Lower leg skin (tissue), 4 donors: ENCODE results near the gene AGPAT1. TPM values are rescaled to one million over a fixed set of nuclear protein-coding genes. Genes with fewer than 3 reads are reported as not detected.
A peak's percentile ranks its signal among the peaks of the same experiment; 100 is the strongest.

Experiments
- DNase-seq, 2 donors: peaks; one replicate each; pipeline ENCODE4 v3.0.0-alpha.2; 2019; ENCODE audit warnings: low spot score in 2 of 2
- H3K4me3 ChIP-seq: fragments of 200-600 bp; sonication (generic); 2 replicates; pipeline ENCODE4 v1.5.1; 2017; ENCODE audit warnings: mild to moderate bottlenecking, low read depth; ENCODE audit not compliant: poor library complexity, severe bottlenecking
- CTCF ChIP-seq, 3 donors: fragments of 450-650 bp; IDR thresholded peaks; one replicate each; pipeline ENCODE4 v1.5.1; 2016; ENCODE audit warnings: antibody characterized with exemption in 3 of 3, mild to moderate bottlenecking in 3 of 3, moderate library complexity in 2 of 3
- POLR2A ChIP-seq, 2 donors: fragments of 450-650 bp; IDR thresholded peaks; one replicate each; pipeline ENCODE4 v1.6.1; 2016 to 2017; ENCODE audit warnings: antibody characterized with exemption in 2 of 2, mild to moderate bottlenecking in 1 of 2, moderate library complexity in 1 of 2
- WGBS, 2 donors: methylation state at CpG; one replicate each; pipeline ENCODE4 v1.1.5; 2018; 5-methylcytosine and 5-hydroxymethylcytosine counted together
- intact Hi-C: fragments of 100-400 bp; cut with DNase I; formaldehyde crosslinking; loops from one replicate; pipeline ENCODE4 v1.15.0; 2023; ENCODE audit warnings: low total_unique reads
- total RNA-seq, 4 donors: library from RNA; depleted of rRNA; stranded (reverse); fragments of >200 nt; gene quantifications; one replicate each; pipeline ENCODE4 v1.1.0, GENCODE V29; 2016

The AGPAT1 gene
- 10 to 100 TPM; 18.8 to 53.2 (median 28.0) TPM for total RNA-seq

GRCh38 chr6:32175711-32176475 lies at the start of gene AGPAT1:
Gene AGPAT1 (minus strand): TSS chr6:32176084. CDS start chr6:32171496, 4,588 bp downstream.
- TF ChIP-seq POLR2A (IDR thresholded peaks at IDR 0.05) (peak in 1 of 2 donors; percentile 39), CTCF (IDR thresholded peaks at IDR 0.05) (no peak)
- H3K4me3 ChIP-seq, result peak within 1 kb of the TSS; percentile 77
- 0 to 1% methylated on average over 24 to 27 of the region's 27 CpGs for WGBS, 2 donors
- intact Hi-C loops, result no loop called here
- DNase-seq, result peak; percentile 96 to 99

GRCh38 chr6:32224696-32225095 lies 48.8 kb upstream of the AGPAT1 start:
- WGBS, 2 donors, result 78 to 83% methylated on average over 2 of the region's 2 CpGs
- no peak overlapping the region for H3K4me3 ChIP-seq
- TF ChIP-seq POLR2A (IDR thresholded peaks at IDR 0.05) (no peak), CTCF (IDR thresholded peaks at IDR 0.05) (no peak)
- intact Hi-C loops, result no loop called here
- no peak for DNase-seq

- no peak for TF ChIP-seq CTCF (IDR thresholded peaks at IDR 0.05)
- no peak for TF ChIP-seq POLR2A (IDR thresholded peaks at IDR 0.05)
- H3K4me3 ChIP-seq, result no peak within 1 kb of the TSS
- WGBS, 2 donors, result 40 to 50% methylated on average over 20 of the region's 20 CpGs
- DNase-seq, result no peak
- intact Hi-C loops, result no loop called here
Measured at GRCh38 chr6:32223258-32224235, 47.7 kb upstream of the AGPAT1 start, which contains the start of gene NOTCH4. Gene NOTCH4 (minus strand): TSS chr6:32224067. CDS start chr6:32223928, 139 bp downstream.

- no peak overlapping the region for H3K4me3 ChIP-seq
- DNase-seq, result peak in 1 of 2 donors; percentile 34
- WGBS, 2 donors, result 43 to 58% methylated on average over 8 of the region's 8 CpGs
- intact Hi-C loops, result no loop called here
- TF ChIP-seq POLR2A (IDR thresholded peaks at IDR 0.05), result no peak
- TF ChIP-seq CTCF (IDR thresholded peaks at IDR 0.05), result no peak
Measured at GRCh38 chr6:32222333-32223230, 46.7 kb upstream of the AGPAT1 start.

- no peak for TF ChIP-seq POLR2A (IDR thresholded peaks at IDR 0.05)
- no peak for TF ChIP-seq CTCF (IDR thresholded peaks at IDR 0.05)
- intact Hi-C loops, result no loop called here
- H3K4me3 ChIP-seq, result no peak overlapping the region
- DNase-seq, result no peak
- 67 to 87% methylated on average over 4 of the region's 4 CpGs for WGBS, 2 donors
Measured at GRCh38 chr6:32220021-32220420, 44.1 kb upstream of the AGPAT1 start.
